T-helper 1 cell treated with Interleukin-12 subunit alpha and Interleukin-12 subunit beta and Interleukin-4 antibody, amounts not matched to agents 30 ng/mL and 1 ng/mL, for 36 hours (primary cell): ENCODE results near the gene KCNMB2. TPM values are rescaled to one million over a fixed set of nuclear protein-coding genes. Genes with fewer than 3 reads are reported as not detected.
"Not testable (repeated sequence)": the region's sequence is repeated elsewhere in the genome, so short reads cannot be mapped to it uniquely, and the experiment has no call there.

ENCODE experiments used
- intact Hi-C: fragments of 100-400 bp; cut with micrococcal nuclease; formaldehyde crosslinking; loops from one replicate; pipeline ENCODE4 v1.15.1; 2024
- total RNA-seq: library from RNA; stranded (reverse); gene quantifications from 2 replicates; pipeline ENCODE4 v1.2.3, GENCODE V29; 2022

Gene KCNMB2
- total RNA-seq, 1 donor from 2014 or later: not detected

DNA sequence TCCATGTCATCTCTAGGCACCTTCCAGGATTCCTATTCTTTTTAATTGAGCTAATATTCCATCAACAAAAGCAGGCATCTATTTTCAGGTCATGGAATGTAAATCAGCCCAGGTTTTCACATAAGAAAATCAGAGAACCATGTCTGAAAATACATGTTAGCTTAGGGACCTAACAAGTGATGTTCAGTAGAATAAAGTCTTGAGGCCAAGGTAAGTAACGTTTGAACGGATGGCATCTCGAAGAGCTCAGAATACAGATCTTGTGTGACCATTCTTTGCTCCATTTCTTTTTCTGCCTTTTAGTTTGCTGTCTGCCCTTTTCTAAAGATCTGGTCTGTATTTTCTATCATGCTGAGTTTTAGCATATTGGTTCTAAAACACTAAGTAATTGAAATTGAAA lies 16.5 kb upstream of the KCNMB2 start:
- intact Hi-C loops: no loop called here

DNA sequence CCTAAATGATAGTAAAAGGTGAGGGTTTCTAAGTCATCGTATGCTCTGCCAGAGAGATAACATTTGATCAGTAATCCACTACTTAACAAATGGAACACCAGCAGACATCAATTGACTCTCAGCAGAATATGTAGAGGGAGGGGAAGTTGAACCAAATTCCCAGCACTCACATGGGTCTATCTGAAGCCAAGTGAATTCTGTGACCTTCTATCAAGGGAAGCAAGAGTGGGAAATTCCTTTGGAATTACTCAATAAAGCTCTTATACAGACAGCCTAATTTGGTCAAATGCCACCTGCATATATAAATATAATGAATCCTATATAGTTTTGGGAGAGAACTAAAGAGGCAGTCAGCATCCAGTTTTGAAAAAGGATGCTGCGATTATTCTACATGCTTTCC lies 15.8 kb upstream of the KCNMB2 start:
- intact Hi-C loops: no loop called here

DNA sequence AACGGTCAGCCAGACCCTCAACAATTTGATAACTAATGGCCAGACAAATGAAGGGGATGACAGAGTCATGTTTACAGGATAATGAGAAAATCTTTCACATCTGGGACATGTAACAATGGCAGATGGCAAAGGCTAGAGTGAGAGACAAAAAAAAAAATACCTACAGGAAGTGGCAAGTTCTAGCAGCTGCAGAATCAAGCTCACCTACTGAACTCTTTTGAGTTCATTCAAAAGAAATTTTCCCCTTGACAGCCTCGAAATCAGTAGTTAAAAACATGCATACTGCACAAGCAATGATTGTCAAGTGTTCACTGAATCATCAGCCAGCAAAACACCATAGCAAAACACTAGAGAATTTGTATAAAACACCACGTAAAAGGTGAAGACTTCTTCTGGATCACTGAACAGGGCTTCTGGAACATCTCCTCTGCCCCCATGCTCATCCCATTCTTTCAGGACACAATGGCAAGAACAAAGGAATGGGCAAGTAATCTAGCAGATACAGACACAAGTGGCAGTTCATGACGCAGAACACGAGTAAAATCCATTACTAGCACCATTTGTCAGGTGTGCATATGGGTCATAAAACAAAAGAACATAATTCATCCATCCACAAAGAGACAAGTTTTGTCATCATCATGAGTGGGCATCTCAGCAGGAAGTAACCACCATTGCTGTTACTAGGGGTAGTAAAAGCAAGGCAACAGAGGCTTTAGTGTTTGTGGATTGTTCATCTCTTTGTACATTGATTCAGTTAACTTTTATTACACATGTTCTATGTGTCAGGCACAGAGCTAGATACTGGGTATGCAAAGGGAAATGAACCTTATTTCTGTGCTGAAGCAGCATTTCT lies 13.8 kb upstream of the KCNMB2 start:
- intact Hi-C loops: no loop called here

DNA sequence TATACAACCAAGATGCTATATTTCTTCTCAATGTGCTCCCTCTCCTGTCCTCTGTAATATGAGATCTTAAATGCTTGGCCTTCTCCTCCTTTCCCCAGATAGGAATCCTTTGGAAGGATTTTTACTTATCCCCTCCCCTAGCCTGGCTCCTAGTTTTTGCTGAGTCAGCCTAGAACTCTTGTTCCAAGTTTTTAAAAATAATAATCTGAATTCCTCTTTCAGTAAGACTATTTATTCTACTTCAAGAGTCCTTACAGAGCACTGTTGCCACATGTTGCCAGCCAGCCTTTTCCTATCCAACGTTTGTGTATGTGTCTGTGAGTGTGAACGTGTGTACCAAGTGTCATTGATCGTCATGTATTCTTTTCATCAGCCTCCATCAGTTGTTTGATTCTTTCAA lies 11.0 kb upstream of the KCNMB2 start:
- intact Hi-C loops: no loop called here

DNA sequence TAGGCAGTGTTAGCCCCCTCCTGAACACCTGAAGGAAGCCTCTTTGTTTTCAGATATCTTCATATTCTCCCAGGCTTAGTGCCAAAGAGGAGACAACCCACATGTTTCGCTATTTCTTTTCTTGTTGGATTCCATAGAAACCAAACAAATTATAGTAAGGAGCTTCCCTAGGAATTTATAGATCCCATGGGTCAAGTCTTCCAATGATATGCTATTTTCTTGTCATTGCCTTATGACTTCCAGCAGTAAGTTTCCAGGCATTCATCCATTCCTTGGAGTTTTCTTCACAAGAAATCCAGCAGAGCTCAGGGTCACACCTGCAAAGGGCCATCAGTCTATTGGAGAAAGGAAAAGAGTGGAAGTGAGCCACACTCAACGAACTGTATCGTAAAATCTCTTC lies 9.9 kb upstream of the KCNMB2 start:
- intact Hi-C loops: no loop called here

DNA sequence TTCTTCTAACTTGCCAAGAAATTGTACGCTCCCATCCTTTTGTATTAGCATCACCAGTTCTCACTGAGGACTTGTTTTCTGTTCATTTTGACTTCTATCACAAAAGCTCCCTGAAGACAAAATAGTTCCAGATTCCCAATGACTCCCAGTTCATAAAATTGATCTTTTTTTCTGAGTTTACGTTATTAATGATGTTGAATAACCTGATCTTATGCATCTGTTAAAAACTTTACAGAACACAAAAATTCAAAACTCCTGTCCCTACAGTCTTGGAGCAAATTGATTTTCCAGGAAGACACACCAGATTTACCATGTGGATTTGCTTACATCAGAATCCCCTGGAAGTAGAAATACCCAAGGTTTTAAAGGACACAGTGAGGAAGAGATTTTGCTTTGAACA lies 8.3 kb upstream of the KCNMB2 start:
- intact Hi-C loops: no loop called here

DNA sequence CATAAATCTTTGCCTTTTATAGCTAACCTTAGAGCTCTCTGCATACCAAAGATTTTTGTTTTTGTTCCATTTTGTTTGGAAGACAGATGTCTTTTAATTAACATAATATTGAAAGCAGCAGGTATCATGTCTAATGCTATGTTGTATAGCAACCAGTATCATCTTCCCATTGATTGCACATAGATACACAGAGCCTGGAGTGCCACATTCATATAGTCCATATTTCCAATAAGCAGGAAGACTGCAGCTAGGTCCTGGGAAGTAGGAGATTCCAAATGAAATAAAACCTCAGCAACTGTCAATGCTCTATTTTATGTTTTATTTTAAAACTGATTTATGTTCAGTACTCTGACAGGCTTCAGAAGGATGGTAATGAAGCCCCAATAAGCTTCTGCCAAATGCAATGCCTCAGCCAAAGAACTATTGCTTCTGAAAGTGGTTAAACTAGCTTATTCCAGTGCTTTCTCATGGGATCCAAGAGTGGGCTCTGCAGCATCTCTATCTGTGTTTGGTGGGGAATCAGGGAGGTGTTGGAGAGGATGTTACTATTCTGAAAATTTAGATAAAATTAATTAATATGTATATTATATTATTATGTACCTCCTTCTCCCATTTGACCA lies 6.5 kb upstream of the KCNMB2 start:
- intact Hi-C loops: no loop called here

DNA sequence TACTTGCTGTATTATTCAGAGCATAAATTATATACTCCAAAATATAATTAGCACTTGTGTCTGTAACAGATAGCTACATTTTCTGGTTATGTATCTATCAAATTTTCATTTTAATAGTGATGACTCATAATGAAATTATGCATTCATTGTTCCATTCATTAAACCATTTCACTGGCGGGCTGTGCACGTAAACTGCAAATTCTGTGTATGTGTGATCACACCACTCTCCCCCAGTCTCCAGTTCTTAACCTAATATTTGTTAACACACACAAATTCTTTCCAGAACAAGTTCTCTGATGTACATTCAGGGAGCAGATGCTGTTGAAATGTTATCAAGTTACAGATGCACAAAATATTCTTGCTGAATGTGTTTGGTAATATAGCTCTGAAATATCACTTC lies 3.8 kb upstream of the KCNMB2 start:
- intact Hi-C loops: no loop called here

DNA sequence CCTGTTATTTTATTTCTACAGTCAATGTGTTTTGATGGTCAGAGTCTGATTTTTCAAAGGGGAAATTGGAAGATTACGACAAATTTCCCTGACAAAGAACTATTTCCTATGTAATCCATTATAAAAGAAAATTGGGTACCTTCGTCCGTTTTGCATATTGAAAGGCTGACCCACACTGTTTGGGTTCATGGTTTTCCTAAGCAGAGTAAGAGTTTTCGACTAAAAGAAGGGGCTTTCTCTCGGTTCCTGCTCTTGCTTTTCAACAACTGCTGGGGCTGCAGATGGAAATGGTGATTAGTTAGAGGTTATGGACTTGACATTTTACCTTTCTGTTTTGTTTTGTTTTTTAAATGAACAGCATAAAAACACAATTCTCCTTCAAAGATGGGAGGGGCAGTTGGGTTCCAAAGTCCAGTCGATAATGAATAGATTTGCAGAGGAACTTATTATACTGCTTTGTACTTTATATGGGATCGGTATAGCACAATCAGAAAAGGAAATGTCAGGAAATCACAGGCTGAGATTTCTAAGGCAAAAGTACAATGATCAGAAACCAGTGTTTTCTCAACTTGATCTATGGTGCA lies 978 bp downstream of the KCNMB2 start:
- intact Hi-C loops: no loop called here

DNA sequence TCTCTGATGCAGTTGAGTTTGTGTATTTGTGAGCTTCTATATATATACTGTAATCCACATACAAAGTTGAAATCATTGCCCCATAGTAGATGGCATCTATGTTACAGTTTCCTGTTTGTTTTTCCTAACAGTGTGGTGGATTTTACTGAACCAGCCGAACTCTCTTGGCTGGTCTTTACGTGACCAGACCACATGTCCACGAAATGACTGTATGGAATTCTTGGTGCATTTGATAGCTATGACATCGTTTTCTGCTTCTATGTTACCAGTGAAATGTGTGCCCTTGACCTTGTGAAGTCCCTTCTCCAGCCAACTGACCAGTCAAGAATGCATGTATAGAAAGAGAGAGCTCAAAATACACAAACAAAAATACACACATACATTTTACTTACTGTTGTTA lies 1.8 kb downstream of the KCNMB2 start:
- intact Hi-C loops: no loop called here

DNA sequence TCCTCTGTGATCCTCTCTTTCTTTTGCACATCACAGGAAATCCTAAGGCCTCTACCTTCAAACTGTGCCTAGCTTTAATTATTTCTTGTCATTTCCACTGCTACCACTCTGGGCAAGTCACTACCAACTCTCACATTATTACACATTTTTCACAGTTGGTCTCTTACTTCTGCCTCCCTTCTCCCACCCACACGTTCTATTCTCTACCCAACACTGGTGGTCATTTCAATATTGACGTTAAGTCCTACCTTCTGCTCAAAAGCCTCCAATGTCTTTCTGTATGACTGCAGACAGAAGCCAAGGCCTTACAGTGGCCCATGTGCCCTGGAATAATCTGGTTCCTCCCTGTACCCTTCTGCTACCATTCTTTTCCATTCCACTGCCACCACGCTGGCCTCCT lies 3.9 kb downstream of the KCNMB2 start:
- intact Hi-C loops: no loop called here

DNA sequence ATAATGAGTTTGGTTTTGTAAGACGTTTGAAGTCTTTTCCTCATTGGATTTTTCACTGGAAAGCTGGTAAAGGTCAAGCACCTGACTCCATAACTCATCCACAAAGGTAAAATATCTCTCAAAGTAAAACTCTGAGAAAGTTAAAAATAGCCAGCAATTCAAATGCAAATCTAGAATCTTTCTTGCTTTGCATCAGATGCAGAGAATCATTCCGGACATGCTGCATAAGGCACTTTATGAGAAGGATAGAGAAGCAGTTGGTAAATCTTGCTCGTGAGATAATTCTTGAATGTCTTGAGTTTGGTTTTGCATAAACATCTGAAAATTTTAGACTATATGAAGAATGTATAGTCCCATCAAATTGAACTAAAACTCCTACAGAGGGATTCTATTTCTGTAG lies 9.1 kb downstream of the KCNMB2 start:
- intact Hi-C loops: no loop called here

DNA sequence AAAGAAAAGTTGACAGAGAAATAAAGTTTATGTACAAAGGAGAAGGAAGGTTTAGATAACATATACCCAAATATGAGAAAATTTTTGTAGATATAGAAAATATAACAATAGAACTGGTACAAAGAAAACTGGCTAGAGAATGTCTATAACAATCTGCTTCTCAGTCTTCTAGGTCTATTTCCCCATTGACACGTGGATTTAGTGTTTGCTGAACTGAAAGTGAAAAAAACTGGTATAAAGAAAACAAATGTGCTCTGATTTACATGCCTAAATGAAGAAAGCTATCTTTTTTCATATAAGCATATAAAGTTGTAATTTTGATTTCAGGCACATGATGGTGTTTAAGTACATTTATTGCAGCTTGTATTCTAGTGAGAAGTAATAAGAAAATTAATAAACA lies 9.8 kb downstream of the KCNMB2 start:
- intact Hi-C loops: no loop called here

DNA sequence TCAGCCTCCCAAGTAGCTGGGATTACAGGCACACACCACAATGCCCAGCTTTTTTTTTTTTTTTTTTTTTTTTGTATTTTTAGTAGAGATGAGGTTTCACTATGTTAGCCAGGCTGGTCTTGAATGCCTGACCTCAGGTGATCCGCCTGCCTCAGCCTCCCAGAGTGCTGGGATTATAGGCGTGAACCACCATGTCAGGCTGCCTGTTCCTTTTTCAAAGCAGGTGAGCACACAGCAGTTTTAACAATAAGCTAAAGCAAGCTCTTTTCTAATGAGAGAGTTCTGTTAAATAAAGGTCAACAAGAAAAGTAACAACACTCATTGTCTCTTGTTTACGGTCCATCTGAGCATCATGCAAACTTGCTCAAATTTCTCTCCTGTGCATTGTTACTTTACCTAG lies 13.2 kb downstream of the KCNMB2 start:
- intact Hi-C loops: not testable (repeated sequence)

DNA sequence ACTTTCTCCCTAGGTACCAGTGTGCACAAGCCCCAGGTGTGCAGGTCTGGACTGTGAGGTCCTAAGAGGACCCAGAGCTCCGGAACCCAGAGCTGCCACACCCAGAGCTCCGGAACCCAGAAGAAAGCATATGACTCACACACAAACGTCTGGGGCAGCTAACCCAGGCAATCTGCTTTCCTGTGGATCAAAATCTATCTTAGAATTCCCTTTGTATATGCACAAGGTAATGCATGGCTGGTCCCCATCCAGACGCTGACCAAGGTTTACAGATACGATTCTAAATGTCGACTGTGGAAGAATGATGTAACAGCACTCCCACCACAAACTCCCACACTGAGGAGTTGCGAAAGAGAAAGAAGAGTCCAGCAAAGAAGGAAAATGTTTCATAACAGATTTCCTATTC lies 15.7 kb downstream of the KCNMB2 start:
- intact Hi-C loops: no loop called here

DNA sequence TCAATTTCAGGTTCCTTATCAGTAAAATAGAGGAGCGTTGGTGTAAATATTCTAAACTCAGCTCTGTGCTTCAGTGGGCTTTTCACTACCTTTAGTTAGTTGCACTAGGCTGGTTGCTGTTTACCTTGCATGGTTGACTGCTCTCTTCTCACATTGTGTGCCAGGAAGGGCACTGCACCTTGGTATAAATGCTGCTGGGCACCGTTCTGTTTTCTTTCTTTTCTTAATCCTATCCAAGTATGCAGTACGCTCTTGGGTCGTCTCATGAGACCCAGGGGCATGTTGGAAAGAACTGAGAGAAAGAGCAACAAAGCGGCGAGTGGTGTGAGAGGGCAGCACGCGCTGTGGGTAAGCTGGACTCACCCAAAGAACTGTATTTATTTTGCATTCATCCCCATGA lies 22.4 kb downstream of the KCNMB2 start:
- intact Hi-C loops: no loop called here

DNA sequence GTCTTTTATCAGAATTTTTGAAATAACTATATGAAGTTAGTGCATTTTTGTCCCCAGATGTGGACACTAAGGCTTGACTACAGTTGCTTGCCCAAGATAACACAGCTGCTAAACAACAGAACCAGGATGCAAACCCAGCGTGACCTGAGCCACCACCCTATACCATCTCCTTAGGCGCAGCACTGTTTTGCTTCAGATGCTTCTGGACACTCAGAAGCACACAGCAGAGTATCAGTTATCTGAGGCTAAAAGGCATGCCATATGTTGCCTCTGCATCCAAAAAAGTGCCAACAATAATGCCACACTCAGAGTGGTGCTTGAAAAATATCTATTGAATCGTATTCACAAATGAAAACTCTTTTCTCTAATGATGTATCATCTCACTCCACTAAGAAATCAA lies 24.5 kb downstream of the KCNMB2 start:
- intact Hi-C loops: no loop called here

DNA sequence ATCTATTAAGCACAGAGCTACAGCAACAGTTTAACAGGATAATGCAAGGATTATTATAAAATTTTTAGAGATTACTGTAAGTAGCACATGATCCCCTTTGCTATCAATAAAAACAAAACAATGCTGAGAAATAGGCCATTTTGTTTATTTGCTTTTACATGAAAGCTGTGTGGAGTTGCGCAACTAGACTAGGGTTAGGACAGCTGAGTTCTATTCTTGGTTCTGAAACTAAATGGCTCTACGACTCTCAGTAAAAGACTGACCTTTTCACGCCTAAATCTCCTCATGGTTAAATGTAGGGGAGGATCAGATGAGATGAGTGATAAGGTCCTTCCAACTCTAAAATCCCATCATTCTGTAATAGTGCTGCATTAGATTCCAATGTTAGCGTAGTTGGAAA lies 25.0 kb downstream of the KCNMB2 start:
- intact Hi-C loops: no loop called here

DNA sequence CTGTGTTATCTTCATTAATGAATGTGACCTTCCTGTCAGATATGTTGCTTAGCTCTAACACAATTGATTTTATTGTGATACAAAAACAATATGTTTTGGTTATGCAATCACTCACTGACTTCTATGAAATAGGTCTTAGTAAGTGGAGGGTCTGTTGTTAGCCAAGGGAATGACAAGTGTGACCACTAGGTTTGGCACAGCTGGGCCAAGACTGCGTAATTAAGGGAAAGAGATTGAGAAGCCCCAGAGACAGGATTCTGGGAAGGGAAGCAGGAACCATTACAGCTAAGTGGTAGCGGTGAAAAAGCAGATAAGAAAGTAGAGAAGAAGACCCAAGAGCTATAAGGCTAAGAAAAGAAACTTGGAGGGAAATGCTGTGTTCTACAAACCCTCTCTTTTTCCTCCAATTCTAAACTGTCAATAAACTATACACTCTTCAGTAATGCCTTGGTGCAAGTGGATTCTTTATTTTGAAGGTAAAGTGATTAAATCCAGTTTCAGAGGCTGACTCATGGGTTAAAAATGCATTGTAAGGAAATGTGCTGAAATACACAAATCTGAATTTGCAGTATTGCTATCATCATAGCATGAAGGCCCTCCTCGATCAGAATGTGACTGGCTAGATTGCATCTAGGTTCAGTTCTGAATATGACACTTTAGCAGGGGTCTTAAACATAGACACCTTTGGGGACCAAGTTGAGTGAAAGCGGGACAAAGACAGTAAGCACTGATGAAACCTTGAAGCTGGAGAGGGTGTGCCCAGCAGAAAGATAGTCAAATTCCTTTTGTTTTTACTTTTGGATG lies 26.1 kb downstream of the KCNMB2 start:
- intact Hi-C loops: no loop called here

DNA sequence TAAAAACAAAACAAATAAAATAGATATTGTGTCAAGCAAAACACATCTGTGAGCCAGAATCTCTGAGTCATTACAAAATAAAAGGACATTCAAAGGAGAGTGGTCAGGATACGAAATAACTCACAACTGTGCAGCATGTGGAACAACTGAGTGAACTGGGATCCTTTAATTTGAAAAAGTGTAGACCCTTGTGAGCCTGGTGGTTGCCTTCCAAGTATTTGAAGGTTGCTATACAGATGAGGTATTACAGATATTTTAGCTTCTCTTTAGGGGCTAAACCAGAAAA lies 26.7 kb downstream of the KCNMB2 start:
- intact Hi-C loops: no loop called here

DNA sequence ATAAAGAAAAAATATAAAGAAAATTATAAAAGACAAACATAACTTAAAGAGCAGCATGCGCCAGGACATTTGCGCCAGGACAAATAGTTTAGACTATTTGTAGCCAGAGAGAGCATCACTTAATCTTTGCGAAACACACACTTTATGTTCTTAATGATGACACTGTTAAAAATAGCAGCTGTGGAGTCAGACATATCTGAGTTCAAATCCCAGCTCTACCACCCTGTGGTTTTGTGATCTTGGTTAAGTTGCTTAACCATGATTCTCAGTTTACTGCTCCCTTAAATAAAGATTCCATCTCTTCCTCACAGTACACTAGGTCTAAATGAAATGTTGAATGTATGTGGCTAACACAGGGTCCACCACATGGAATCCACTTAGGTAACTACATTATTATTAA lies 31.4 kb downstream of the KCNMB2 start:
- intact Hi-C loops: no loop called here

DNA sequence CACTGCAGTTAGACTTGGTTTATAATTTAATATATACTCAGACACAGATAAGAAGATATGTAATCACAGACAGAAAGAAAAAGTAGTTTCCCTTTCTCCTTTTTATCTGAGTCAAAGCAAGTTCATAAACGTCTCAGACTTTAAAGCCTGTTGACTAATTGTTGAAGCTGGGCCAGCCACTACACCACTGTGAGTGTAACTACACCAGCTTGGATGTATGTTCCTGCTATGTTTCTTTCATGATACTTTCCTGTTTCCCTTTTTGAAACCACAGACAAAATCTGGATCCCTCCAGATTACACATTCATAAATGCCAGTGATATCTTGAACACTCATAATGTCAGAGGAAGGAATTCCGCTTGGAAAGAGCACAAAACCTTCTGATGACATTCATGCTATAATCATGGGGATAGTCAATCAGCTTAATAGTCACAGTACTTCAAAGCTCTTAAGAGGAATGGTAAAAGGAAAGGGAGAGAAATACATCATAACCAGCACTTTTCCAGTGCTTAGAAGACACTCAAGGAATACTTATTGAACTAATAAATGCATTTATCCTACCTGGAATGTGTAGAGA lies 32.0 kb downstream of the KCNMB2 start:
- intact Hi-C loops: no loop called here
